Neuron (in vitro differentiated cells): ENCODE results near the gene RADX.

ENCODE experiments used
- H2AFZ ChIP-seq: one replicate; pipeline ENCODE4 v1.6.1; 2013; ENCODE audit warnings: low read depth, mild to moderate bottlenecking, inconsistent platforms, low read length, moderate library complexity
- H3K27me3 ChIP-seq: one replicate; pipeline ENCODE4 v1.6.1; 2013; ENCODE audit warnings: low read length; ENCODE audit not compliant: insufficient read depth
- H3K36me3 ChIP-seq: one replicate; pipeline ENCODE4 v1.6.1; 2013; ENCODE audit warnings: low read length; ENCODE audit not compliant: insufficient read depth
- H3K4me1 ChIP-seq: one replicate; pipeline ENCODE4 v1.6.1; 2013; ENCODE audit warnings: low read length; ENCODE audit not compliant: insufficient read depth
- H3K4me3 ChIP-seq: 2 replicates; pipeline ENCODE4 v1.5.1; 2013; ENCODE audit warnings: mild to moderate bottlenecking, low read length, moderate library complexity
- H3K9me3 ChIP-seq: one replicate; pipeline ENCODE4 v1.6.1; 2013; ENCODE audit warnings: low read length

Gene RADX, protein sequence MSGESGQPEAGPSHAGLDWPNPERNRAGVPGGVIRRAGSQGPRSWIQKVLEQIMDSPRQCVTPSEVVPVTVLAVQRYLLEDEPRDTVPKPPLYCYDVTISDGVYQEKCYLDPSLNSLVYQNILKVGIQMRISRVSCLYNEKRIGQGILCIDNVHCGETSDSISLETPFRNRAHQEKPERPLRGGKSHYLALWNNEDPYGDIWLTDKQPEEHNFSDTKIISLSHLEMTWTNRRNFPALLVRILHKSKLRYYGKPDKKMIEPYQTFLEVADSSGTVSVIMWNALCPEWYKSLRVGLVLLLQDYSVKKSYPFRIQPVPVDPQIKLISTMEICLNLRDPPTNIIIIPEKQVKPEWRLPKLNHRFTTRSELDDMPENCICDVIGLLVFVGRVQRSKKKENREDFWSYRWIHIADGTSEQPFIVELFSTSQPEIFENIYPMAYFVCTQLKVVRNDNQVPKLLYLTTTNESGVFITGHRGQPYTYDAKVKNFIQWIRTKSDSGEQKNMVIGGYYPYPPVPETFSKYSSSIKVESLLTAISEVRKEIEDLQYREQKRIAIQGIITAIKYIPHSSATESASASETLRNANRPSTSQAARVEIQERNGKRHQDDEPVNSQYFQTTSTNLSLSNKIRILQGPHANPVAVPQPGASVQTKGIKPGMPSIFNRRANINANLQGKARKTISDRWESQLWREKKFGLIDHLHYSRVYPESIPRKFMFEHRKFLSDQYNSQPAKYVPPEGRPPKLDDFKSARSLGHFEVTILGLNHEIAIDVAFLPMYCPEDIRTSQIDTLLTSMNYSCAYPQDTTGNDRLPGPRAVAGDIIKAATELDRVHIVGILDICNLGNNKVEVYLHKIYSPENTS

DNA sequence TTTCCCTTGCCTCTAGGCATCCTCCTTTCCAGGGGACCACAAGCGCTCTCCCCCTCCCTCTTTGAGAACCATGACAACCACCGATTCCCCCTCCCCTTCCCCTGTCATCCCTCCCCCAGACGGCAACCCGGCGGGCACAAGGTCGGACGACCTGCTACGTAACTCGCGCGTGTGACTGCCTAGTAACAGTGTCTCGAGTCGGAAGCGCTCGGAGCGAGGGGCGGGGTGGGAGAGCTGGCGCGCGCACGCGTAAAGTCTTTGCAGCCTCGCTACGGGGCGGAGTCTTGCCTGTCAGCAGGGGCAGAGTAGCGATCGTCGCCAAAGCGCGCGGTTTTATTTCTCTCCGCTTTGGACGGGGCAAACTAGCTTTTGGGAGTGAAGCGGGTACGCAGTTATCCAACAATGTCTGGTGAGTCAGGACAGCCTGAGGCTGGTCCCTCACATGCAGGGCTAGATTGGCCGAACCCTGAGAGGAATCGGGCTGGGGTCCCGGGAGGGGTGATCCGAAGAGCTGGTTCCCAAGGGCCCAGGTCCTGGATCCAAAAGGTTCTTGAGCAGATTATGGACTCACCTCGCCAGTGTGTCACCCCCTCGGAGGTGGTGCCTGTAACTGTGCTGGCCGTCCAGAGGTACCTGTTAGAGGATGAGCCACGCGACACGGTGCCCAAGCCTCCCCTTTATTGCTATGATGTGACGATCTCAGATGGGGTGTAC, at the start of gene RADX:
Gene RADX (plus strand): TSS at position 300 of the 714 bp plus-strand sequence. CDS start 103 bp downstream, at position 403.
- peak within 1 kb of the TSS; percentile 64 for H2AFZ ChIP-seq
- H3K4me3 ChIP-seq = peak within 1 kb of the TSS; percentile 56
- H3K27me3 ChIP-seq = peaks cover 3% of the 10 kb centered on the region
- no peaks in the 10 kb centered on the region for H3K9me3 ChIP-seq
- peaks cover 3% of the 10 kb centered on the region for H3K4me1 ChIP-seq
- no peaks in the 10 kb centered on the region for H3K36me3 ChIP-seq

DNA sequence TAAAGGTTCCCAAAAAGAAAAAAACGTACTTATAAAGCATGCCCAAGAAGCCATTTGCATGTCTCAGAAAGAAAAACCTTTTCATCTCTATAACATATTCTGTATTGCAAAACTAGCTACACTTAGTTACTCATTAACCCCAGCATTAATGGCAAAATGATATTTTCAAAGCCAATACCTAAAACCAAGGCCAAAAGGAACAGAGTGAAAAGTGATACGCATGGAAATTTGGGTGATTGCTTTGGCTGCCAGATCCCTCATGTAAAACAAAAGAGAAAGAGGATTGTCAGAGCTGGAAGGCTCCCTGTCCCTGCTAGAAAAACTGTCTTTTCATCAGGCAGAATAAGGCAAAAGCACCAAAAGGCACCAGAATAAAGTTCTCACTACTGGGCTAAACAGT, 46.8 kb upstream of the RADX start:
- Histone ChIP-seq H2AFZ (no peak overlapping the region), H3K4me1 (no peaks in the 10 kb centered on the region), H3K27me3 (peaks cover 2% of the 10 kb centered on the region), H3K36me3 (no peaks in the 10 kb centered on the region), H3K4me3 (no peak overlapping the region), H3K9me3 (no peaks in the 10 kb centered on the region)

DNA sequence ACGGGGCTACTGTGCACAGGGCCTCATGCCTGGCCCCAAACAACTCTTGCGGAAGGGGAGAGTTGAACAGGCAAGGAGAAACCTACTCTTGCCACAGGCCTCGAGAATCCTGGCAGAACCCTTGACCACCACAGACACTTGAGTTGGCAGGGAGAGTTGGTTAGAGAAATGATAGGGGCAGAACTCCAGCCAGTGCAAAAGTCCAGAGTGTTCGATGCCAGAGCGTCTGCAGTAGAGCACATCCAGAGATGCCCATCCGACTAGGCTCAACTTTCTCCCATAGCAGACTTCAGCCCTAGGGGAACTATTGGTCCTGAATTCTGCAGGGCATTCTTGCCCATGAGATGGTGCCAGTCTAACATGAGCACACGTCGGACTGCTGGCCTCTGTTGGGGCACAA, 45.4 kb upstream of the RADX start:
- Histone ChIP-seq H3K27me3 (no peaks in the 10 kb centered on the region), H3K9me3 (no peaks in the 10 kb centered on the region), H3K4me3 (no peak overlapping the region), H3K4me1 (no peaks in the 10 kb centered on the region), H2AFZ (no peak overlapping the region), H3K36me3 (no peaks in the 10 kb centered on the region)

DNA sequence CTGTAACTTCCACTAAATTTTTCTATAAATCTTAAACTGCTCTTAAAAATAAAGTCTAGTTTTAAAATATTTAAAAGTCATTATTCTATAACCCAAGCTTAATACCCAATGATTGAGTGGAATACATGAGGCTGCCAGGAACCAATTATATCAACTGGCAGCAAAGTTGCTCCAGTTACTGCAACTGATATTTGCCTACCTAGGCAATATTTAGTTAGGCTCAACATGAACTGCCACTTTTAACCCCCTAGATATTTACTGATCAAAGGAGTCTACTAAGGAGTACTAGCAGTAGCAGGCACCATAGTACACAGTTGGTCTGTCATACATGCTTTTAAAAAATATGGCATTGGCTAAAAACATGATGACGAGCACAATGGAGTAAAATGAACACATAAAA, 29.9 kb upstream of the RADX start:
- Histone ChIP-seq H3K4me3 (no peak overlapping the region), H3K4me1 (no peaks in the 10 kb centered on the region), H3K36me3 (no peaks in the 10 kb centered on the region), H2AFZ (no peak overlapping the region), H3K27me3 (no peaks in the 10 kb centered on the region), H3K9me3 (no peaks in the 10 kb centered on the region)

DNA sequence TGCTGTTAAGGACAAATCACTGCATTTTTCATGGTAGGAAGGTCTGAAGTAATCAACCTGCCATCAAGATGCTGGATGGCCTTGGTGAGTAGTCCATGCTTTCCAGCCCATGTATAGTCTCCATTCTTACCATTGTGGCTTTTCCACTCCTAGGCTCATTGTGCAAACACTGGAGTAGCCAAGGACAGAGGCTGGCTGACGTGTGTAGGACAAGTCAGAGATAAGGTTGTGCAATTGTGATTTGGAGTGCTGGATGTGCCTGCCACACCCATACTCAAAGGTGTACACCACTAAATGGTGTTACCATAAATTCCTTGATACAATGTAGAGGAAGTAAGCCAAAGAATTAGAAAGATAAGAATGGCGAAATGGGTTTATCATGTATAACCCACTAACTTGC, 26.3 kb upstream of the RADX start:
- H3K27me3 ChIP-seq = peaks cover 4% of the 10 kb centered on the region
- H3K36me3 ChIP-seq = no peaks in the 10 kb centered on the region
- H2AFZ ChIP-seq = no peak overlapping the region
- no peaks in the 10 kb centered on the region for H3K9me3 ChIP-seq
- H3K4me1 ChIP-seq = no peaks in the 10 kb centered on the region
- H3K4me3 ChIP-seq = no peak overlapping the region

DNA sequence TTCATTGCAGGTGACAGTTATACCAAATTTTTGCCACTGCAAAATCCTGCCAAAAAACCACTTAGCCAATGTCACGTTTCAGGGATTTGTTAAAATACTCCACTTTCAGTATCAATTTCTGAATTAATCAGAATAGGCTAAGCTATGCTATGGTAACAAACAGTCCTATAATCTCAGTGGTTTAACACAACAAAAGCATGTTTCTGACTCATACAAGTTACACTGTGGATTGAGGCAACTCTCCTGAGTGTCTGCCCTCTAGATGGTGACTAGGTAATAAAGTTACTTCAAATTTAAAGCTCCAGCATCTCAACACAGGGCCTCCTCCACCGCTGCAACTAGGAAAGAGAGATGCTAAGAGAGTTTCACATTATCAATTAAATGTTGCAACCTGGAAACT, 23.0 kb upstream of the RADX start:
- Histone ChIP-seq H3K4me1 (no peaks in the 10 kb centered on the region), H2AFZ (no peak overlapping the region), H3K4me3 (no peak overlapping the region), H3K36me3 (no peaks in the 10 kb centered on the region), H3K27me3 (peaks cover 4% of the 10 kb centered on the region), H3K9me3 (no peaks in the 10 kb centered on the region)

DNA sequence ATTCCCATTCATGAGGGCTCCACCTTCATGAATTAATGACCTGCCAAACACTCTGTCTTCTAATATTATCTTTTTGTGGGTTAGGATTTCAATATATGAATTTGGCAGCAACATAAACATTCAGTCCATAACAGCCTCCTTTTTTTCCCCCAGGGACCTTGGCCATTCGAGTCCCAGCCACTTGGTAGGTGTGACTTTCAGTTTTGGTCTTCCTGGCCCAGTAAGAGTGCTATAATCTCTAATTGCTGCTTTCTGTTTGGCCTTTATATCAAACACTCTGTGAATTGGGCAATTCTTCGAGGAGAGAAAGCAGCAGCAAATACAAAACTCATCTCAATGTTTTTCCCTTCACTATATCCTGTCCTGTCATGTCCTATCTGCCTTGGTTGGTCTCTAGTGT, 12.4 kb upstream of the RADX start:
- H3K36me3 ChIP-seq = no peaks in the 10 kb centered on the region
- no peak overlapping the region for H2AFZ ChIP-seq
- no peaks in the 10 kb centered on the region for H3K9me3 ChIP-seq
- H3K4me1 ChIP-seq = no peaks in the 10 kb centered on the region
- H3K27me3 ChIP-seq = no peaks in the 10 kb centered on the region
- H3K4me3 ChIP-seq = no peak overlapping the region

DNA sequence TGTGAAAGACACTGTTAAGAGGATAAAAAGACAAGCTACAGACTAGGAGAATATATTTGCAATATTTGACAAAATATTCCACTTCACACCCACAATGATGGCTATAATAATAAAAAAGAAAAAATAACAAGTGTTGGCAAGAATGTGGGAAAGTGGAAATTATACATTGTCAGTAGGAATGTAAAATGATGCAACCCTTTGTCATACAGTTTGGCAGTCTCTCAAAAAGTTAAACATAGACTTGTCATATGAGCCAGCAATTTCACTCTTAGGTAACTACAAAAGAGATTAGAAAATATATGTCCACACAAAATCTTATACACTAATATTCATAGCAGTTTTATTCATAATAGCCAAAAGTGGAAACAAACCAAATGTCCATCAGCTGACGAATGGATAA, 5.2 kb upstream of the RADX start:
- Histone ChIP-seq H3K27me3 (peaks cover 3% of the 10 kb centered on the region), H3K4me1 (peaks cover 3% of the 10 kb centered on the region), H2AFZ (no peak overlapping the region), H3K9me3 (no peaks in the 10 kb centered on the region), H3K36me3 (no peaks in the 10 kb centered on the region), H3K4me3 (no peak overlapping the region)

DNA sequence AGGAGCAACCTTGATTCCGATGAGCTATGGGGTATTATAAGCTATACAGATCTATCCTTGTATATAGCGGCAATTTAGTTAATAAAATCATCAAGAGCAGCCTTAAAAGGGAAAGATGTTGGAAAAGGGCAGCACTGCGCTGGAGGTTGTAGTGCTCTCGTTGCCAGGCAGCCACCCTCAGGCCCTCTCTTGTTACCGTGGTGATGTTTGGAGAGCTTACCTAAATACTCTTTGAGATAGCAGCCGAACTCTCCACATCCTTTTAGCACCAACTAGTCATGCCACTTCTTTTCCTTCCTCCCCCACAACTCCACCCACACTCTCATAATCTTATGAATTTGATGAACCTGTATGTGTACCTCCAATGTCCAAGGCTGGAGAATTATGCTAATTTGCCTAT, 3.8 kb upstream of the RADX start:
- Histone ChIP-seq H3K27me3 (peaks cover 3% of the 10 kb centered on the region), H3K36me3 (no peaks in the 10 kb centered on the region), H2AFZ (no peak overlapping the region), H3K4me3 (no peak overlapping the region), H3K4me1 (peaks cover 3% of the 10 kb centered on the region), H3K9me3 (no peaks in the 10 kb centered on the region)

DNA sequence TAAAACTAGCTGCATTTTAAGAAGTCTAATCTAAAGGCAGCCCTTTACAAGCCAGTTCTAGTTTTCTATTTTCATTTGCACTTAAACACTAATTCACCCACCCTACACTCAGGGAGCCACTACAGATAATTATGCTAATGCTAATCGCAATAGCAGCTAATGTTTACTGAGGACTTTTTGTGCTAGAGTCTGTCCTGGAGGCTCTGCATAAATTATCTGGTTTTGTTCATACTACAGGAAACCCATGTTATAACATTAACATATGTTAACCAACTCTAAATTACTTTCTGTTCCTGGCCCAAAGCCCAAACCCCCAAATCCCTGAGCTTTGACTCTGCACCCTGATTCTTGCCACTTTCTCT, 480 bp upstream of the RADX start:
- Histone ChIP-seq H3K27me3 (peaks cover 3% of the 10 kb centered on the region), H3K4me3 (peak overlapping the region; percentile 56), H2AFZ (no peak overlapping the region), H3K9me3 (no peaks in the 10 kb centered on the region), H3K36me3 (no peaks in the 10 kb centered on the region), H3K4me1 (peaks cover 3% of the 10 kb centered on the region)

DNA sequence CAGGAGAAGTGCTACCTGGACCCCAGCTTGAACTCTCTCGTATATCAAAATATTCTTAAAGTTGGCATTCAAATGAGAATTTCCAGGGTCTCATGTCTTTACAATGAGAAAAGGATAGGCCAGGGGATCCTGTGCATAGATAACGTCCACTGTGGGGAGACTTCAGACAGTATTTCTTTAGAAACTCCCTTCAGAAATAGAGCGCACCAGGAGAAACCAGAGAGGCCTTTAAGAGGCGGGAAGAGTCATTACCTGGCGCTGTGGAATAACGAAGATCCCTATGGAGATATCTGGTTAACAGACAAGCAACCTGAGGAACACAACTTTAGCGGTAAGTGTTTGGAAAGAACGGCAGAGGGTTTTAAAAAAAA, 600 bp downstream of the RADX start:
- peak overlapping the region; percentile 56 for H3K4me3 ChIP-seq
- peak overlapping the region; percentile 64 for H2AFZ ChIP-seq
- peaks cover 3% of the 10 kb centered on the region for H3K4me1 ChIP-seq
- H3K27me3 ChIP-seq = peaks cover 3% of the 10 kb centered on the region
- H3K36me3 ChIP-seq = no peaks in the 10 kb centered on the region
- H3K9me3 ChIP-seq = no peaks in the 10 kb centered on the region

DNA sequence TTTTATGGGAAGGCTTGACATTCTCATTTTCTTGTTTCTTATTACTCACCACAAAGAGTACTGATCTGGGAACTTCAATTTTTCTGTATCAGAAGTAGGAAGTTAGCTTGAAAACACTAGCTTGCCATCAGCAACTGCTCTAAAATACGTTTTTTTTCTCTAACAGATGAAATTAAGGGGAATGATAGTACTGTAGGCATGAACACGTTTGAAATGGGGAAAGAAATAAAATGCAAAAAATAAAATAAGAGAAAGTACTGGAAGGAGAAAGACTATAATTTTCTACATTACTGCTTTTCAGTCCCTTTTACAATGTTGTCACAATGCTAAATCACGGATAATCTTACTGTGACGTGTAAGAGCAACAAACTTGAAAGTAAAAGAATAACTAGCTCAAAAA, 1.5 kb downstream of the RADX start:
- peak overlapping the region; percentile 64 for H2AFZ ChIP-seq
- peaks cover 3% of the 10 kb centered on the region for H3K4me1 ChIP-seq
- H3K36me3 ChIP-seq = no peaks in the 10 kb centered on the region
- H3K4me3 ChIP-seq = peak overlapping the region; percentile 56
- H3K9me3 ChIP-seq = no peaks in the 10 kb centered on the region
- peaks cover 2% of the 10 kb centered on the region for H3K27me3 ChIP-seq

DNA sequence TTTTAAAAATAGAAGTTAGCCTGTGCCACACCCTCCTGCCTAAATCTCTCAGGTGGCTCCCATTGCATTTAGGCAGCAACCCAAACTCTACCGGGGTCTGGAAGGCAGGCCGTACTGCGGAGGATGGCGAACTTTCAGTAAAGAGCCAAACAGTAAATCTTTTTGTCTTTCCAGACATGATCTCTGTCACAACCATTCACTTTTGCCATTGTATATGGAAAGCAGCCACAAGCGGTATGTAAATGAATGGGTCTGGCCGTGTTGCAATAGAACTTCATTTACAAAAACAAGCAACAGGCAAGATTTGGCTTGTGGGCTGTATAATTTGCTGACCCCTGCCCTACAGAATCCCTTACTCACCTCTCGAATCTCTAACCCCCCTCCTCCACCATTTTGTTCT, 3.3 kb downstream of the RADX start:
- H3K4me3 ChIP-seq = no peak overlapping the region
- no peaks in the 10 kb centered on the region for H3K9me3 ChIP-seq
- peaks cover 3% of the 10 kb centered on the region for H3K4me1 ChIP-seq
- H3K27me3 ChIP-seq = peaks cover 3% of the 10 kb centered on the region
- no peaks in the 10 kb centered on the region for H3K36me3 ChIP-seq
- no peak overlapping the region for H2AFZ ChIP-seq
